Measurements from ENCODE around the gene GLIS1.

The GLIS1 gene

GRCh38 chr1:53735681-53736080 lies 3.3 kb downstream of the GLIS1 start:
- no peak for DNase-seq (ENCODE audit: low spot score)

- no peak for DNase-seq (ENCODE audit: low spot score)
Measured at GRCh38 chr1:53735261-53735660, 3.7 kb downstream of the GLIS1 start.

- no peak for DNase-seq (ENCODE audit: low spot score)
Measured at GRCh38 chr1:53734650-53735211, 4.2 kb downstream of the GLIS1 start.

GRCh38 chr1:53733975-53734649 lies 4.9 kb downstream of the GLIS1 start:
- no peak for DNase-seq (ENCODE audit: low spot score)

GRCh38 chr1:53733447-53733931 lies 5.5 kb downstream of the GLIS1 start:
- DNase-seq (ENCODE audit: low spot score), result no peak

GRCh38 chr1:53732912-53733317 lies 6.0 kb downstream of the GLIS1 start:
- DNase-seq (ENCODE audit: low spot score), result no peak

GRCh38 chr1:53732409-53732808 lies 6.6 kb downstream of the GLIS1 start:
- DNase-seq (ENCODE audit: low spot score), result no peak

GRCh38 chr1:53731779-53732305 lies 7.1 kb downstream of the GLIS1 start:
- no peak for DNase-seq (ENCODE audit: low spot score)

- DNase-seq (ENCODE audit: low spot score), result no peak
Measured at GRCh38 chr1:53731043-53731600, 7.8 kb downstream of the GLIS1 start.

- no peak for DNase-seq (ENCODE audit: low spot score)
Measured at GRCh38 chr1:53730224-53730865, 8.6 kb downstream of the GLIS1 start.

- DNase-seq (ENCODE audit: low spot score), result no peak
Measured at GRCh38 chr1:53729456-53730223, 9.3 kb downstream of the GLIS1 start.

GRCh38 chr1:53728702-53729455 lies 10.1 kb downstream of the GLIS1 start:
- DNase-seq (ENCODE audit: low spot score), result no peak

GRCh38 chr1:53728196-53728595 lies 10.8 kb downstream of the GLIS1 start:
- DNase-seq (ENCODE audit: low spot score), result no peak

- no peak for DNase-seq (ENCODE audit: low spot score)
Measured at GRCh38 chr1:53727461-53728092, 11.4 kb downstream of the GLIS1 start.

- no peak for DNase-seq (ENCODE audit: low spot score)
Measured at GRCh38 chr1:53726009-53726600, 12.9 kb downstream of the GLIS1 start.

GRCh38 chr1:53725238-53725689 lies 13.7 kb downstream of the GLIS1 start:
- no peak for DNase-seq (ENCODE audit: low spot score)

- no peak for DNase-seq (ENCODE audit: low spot score)
Measured at GRCh38 chr1:53722025-53722424, 16.9 kb downstream of the GLIS1 start.

- no peak for DNase-seq (ENCODE audit: low spot score)
Measured at GRCh38 chr1:53721088-53721487, 17.9 kb downstream of the GLIS1 start.

- no peak for DNase-seq (ENCODE audit: low spot score)
Measured at GRCh38 chr1:53719469-53719868, 19.5 kb downstream of the GLIS1 start.

- DNase-seq (ENCODE audit: low spot score), result no peak
Measured at GRCh38 chr1:53718443-53718842, 20.5 kb downstream of the GLIS1 start.

All from LoVo (cell line).